ENCODE measurements around the gene CHST11.

Gene CHST11

DNA sequence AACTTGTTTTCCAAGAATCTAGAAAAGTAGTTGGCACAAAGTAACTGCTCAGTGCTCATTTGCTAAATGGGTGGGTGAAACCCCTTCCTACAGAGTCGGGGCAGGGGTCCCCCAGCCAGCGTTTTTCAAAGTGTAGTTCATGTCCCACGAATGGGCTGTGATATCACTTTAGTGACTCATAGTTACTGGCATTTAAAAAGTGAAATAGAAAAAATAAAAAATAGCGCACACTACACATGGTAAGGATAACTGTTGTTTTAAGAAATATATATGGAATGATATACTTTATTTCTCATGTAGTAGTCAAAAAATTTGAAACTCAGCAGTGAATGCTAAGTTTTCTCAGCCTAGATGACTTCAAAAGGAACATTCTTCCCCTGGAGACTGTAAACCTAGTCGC lies 250.4 kb downstream of the CHST11 start:
- no peak for DNase-seq

DNA sequence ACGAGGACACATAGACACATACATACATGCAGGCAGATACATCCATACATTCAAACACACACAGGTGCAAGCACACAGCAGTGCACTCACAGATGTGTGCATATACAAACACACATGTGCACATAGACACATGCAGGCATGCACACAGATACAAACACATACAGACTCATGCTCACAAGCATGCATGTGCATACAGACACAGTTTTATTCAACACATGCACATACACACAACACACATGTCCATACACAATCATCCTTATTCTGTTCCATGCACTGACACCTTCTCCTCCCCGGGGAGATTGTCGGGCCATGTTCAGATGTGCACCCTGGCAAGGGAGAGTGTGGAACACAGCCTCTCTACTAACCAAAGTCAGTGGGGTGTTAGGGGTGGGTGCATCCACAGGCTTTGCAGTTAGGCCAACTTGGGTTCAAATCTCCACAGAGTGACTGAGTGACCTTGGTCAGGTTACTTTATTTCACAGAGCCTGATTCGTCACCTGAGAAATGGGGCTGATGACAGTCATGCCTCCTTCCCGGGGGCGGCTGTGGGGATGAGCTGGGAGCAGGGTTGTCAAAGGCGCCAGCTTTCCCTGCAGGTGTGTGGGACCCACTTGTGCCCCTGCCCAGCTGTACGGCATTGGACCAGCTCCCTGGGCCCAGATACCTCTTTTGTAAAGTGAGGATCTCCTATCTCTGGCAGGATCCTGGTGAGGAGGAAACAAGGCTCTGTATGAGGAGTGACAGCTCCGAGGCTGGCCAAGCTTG lies 251.2 kb downstream of the CHST11 start:
- DNase-seq: no peak

DNA sequence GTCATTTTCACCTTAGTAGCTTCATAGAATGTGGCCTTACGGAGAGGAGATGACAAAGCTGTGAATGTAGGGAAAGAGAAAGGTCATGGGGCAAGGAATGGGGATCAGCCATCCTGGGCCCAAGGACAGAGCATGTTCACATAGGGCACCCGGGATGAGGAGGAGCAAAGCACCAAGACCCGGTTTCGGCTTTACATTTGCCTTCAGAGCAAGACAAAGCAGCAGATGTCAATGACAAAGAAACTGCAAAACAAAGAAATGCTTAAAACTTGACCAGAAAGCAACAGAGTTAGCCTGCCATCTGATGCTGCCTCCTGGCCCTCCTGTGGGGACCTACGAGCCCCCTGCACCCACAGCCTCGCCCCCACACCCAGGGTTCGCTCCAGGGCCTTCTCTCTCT lies 252.1 kb downstream of the CHST11 start:
- DNase-seq: no peak

DNA sequence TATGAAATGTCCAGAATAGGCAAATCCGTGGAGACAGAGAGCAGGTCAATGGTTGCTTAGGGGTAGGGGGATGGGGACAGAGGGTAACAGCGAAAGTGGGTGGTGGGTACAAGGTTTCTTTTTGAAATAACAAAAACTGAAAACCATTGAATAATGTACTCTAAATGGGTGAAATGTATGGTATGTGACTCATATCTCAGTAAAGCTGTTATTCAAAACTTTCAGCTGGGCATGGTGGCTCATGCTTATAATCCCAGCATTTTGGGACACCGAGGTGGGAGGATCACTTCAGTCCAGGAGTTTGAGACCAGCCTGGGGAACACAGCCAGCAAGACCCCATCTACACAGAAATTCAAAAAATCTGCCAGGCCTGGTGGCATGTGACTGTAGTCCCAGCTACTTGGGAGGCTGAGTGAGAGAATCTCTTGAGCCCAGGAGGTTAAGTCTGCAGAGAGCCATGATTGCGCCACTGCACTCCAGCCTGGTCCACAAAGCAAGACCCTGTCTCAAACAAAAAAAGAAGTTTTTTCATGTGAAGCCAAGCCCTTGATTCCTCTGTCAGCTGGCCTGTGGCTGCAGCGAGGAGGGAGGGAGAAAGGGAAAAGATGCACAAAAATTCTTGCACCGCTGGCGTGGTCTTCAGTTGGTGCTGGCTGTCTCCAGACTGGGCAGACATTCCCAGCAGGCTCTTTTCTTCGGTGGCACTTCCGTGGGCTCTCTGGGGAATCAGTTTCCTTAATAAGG lies 253.1 kb downstream of the CHST11 start:
- no peak for DNase-seq

DNA sequence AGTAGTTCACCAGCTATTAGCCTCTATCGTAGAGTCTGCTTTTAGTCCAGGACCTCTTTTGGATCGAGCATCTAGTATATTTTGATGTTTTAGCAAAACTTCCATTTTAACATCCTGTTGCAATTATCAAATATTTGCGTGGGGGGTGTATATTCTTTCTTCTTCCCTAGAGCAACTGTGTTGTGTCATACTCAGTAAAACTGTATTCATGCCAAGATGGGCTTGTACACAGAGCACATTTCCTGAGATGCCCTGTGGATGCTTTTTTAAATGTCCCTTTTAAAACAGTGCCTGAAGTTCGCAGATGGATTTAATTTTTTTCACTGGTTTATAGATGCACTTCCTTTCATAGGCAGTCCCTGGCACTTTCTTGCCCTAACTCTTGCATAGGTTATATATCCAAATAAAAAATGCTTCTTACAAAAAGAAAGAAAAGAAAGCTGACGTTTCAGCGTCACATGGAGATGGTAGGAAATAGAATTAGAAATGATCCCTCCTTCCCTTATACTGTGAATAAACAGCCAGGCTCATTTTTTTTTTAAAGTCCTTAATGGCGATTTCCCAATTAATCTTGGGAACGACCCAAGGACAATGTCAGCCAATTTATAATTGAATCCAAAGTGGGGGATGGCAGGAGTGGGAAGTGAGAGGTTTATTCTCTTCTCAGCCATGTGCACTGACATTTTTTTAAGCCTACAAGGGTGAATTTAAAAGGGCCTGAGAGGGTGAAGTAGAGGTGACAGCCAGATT lies 254.4 kb downstream of the CHST11 start:
- no peak for DNase-seq

DNA sequence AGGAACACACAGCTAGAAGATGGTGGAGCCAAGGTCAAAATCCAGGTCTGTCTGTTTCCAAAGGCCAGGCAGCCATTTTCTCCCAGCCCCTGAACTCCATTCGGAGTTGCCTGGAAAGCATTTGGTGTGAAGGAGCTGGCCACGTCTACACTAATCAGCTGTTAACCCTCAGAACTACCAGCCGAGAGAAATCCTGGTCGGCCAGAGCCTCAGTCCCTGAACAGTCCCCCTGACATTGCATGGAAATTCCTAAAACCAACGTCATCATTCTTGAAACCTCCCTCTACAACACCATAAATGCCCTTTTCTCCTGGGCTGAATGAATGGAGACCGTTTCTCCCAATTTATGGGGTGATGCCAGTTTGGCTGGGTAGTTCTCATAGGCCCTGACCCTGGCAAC lies 255.7 kb downstream of the CHST11 start:
- DNase-seq: no peak

DNA sequence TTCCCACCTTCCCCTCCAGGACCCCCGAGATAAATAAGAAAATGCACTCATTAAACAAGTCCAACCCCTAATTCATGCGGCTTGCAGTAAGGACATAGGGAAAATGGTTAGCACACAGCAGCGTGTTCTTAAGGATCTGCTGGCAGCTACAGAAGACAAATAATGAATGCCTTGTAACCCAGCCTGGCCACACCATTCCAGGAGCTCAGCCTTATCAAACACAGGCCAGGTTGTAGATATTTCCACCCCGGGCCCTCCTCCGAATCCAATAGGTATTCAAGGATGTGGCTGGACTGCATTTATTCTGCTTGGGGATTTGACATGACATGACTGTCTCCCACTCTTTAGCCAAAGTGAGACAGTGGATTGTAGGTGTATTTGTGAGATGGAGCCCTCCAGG lies 256.2 kb downstream of the CHST11 start:
- no peak for DNase-seq

DNA sequence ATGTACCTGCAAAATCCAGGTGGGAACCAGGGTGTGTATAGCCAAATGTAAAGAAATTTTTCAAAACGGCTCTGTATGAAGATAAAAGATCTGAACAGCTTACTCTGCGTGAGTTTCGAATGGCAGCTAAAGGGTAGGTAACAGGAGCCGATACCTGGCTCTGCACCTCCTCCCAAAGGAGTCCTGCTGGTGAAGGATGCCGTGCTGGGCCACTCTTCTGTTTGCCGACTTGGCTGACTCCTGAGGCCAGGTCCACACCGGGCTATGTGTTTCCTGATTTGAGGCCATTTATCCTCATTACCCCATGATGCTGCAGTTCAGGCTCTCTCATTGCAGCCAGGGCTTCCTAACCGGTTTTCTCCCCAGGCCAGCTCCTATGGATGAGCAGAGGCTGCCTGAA lies 256.7 kb downstream of the CHST11 start:
- DNase-seq: peak; percentile 48

DNA sequence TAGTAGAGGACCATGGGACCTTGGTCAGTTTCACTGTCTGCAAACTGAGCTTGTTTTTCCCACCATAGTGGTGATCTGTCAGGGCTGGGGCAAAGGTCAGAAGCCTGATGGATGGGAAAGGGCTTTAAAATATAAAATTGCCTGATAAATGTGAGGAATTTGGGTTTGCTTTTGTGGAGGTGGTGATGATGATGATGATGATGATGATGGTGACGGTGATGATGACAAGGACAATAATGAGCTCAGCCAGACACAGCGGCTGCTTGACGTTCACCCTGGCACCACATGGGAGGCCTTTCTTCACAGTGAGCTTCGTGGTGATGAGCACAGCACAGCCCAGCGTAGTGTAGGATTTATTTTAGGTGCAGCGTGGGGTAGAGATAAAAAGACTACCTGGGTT lies 257.6 kb downstream of the CHST11 start:
- DNase-seq: no peak

DNA sequence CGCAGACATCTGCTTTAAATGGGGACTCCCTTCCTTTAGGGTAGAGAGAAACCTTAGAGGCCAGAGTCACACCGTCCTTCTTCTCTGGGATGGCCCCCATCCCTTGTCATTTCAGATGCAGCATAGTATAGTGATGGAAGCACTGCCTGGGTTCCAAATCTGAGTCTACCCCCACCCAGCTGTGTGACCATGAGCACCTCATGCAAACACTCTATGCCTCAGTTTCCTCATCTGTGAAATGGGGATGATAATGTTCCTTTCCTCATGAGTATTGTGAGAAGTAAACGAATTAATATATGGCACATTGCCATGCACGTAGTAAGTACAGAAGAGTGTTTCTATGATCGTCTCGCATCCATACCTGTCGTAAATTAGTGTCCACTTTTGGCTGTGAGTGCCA lies 259.4 kb downstream of the CHST11 start:
- DNase-seq: no peak

DNA sequence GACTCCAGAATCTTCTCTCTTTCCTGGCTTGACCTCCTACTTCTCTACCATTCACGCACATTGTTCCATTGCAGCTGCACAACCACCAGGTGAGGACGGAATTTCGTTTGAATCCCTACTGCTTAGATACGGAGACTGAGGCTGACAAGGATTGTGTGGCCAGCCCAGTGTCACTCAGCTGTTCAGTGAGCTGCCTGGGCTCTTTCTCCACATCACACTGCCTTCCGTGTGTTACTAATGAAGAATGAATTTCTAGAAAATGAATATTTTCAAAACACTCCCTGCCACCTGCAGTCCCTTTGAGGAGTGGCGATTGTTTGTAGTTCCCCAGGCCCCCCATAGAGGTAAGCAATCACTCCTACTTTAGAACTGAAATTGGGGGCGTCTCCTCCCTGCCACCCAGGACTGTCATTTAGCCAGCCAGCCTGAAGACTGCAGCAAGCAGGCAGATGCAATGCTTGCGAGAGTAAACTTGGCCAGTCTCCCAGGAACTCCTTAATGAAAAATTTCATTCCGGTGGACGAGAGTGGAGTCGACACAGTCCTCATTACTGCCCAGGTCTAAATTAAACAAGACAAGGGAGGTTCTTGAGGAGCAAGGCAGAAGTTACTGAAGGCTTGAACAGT lies 261.7 kb downstream of the CHST11 start:
- DNase-seq: no peak

DNA sequence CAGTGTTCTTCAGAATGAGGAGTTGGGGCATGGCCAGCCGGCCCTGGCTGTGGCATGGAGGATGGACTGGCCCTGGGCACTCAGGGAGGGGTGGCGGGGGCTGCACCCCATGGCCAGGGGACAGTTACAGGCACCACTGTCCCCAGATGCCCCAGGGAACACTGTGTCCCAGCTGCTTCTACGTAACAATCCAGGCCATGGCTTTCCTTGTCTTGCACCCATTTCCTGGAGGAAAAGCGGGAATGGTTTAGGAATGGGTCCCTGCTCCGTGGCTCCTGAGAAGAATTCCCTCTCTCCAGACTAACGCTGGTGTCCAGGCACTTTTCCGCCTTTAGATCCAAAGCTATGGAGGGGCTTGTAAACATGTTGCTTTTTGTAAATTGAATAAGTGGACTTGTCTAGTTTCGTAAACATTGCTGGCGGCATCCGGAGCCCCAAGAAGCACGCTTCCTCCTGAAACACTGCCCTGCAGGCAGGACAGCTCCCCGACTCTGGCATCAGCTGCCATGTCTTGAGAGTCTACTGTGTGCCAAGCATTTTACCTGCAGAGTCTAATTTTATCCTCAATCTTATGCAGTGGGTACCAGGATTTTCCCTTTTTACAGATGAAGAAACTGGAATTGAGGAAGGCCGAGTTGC lies 263.1 kb downstream of the CHST11 start:
- DNase-seq: no peak

DNA sequence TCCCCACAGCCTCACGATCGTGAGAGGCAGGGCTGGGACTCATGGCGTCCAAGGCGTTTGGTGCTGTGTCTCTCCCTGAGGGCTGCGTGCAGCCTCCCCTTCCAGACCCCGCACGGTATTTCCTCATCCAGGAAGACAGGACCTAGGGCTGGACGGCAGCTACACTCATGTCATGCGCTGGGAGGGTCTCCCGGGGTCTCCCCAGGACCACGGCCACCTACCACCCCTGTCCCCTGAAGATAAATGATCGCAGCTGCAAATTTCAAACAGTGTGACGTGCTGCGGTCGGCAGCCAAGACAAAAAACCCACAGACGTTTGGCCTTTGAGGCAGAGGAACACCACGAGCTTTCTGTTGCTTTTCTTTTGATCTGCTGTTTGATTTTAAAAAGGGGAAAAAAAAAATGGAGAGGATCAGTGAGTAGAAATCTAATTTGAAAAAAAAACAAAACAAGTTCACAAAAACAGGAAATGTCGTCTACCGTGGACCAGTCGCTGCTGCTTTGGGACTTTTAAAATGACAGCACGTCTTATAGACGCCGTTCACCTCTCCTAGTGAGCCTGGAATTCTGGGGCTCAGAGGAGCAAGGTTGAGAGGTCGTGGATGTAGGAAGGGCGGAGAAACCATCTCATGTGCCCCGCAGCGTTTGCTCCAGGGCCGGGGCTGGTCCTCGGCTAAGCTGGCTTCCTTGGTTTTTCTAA lies 263.7 kb downstream of the CHST11 start:
- no peak for DNase-seq

DNA sequence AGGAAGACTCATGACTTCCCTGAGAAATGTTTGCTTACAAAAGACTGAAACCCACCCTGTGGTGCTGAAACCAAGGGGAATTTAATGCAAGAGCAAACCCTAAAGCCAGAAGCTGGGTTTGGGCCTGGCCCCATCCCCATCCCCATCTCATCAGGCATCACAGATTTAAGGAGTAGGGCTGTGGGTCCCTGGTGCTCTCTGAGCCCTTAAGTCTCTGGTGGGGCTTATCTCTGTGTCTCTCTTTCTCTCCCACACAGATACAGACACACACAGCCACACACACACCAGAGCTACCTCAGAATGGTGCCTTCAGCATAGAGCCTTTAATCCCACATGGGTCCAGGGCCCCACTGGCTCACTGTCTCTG lies 264.3 kb downstream of the CHST11 start:
- DNase-seq: no peak

DNA sequence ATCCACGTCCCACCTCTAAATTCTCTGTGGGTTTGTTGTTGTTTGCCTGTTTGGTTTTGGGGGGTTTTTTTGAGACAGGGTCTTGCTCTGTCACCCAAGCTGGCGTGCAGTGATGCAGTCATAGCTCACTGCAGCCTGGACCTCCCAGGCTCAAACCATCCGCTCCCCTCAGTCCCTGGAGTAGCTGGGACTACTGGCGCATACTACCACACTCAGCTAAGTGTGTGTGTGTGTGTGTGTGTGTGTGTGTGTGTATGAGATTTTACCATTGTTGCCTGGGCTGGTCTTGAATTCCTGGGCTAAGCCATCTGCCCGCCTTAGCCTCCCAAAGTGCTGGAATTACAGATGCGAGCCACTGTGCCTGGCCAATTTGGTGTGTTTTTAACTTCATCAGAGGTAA lies 265.2 kb downstream of the CHST11 start:
- DNase-seq: no peak

DNA sequence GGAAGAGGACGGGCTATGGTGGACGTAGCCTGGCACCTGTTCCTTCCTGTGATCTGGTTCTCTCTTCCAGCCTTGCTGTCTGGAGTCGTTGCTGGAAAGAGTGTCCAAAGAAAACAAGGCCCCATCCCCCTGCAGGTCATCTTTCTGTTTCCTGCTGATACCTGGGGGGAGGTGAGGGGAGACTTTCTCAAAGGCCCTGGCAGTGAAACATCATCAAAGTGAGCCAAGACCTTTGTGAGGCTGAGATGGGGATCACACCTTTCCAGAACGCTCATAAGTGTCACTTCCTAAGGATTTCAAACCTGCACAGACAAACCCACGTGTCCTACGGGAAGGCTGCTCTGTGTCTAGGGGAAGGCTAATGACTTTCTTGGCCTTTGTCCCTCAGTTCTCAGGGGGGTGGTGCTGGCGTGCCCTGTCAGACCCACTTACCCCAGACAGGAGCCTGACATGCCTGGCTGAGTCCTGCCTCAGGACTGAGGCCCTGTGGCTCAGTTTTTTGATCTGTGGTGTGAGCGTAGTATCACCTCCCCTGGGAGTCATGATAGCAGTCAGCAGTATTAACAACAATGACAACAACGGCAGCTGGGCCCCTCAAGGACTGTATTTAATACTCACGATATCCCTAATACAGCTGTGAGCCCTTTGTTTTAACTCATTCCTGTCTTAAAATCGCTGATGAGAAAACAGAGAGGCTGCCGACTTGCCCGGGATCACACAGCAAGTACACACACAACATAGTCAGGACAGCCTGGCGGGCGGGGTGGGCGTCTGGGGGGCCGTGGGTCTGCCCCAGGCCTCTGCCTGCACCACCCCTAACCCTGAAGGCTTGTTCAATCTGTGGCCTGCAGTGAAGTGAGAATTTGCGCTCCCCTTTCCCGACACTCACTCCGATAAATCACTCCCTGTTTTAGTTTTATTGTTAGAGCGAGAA lies 266.1 kb downstream of the CHST11 start:
- peak; percentile 41 for DNase-seq

DNA sequence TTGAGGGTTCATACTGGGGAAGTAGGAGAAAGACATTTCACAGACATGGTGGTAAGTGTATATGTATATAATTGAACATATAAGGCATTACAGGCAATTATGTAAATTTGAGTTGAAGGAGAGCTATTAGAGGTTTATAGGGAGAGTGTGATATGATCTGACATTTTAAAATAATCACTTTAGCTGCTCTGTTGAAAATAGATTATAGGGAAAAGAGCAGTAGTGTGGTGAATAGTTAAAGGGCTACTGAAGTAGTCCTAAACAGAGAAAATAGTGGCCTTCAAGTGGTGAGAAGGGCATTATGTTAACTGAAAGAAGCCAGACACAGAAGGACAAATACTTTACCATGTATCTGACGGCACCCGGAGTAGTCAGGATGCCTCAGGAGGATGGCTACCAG lies 267.1 kb downstream of the CHST11 start:
- no peak for DNase-seq

DNA sequence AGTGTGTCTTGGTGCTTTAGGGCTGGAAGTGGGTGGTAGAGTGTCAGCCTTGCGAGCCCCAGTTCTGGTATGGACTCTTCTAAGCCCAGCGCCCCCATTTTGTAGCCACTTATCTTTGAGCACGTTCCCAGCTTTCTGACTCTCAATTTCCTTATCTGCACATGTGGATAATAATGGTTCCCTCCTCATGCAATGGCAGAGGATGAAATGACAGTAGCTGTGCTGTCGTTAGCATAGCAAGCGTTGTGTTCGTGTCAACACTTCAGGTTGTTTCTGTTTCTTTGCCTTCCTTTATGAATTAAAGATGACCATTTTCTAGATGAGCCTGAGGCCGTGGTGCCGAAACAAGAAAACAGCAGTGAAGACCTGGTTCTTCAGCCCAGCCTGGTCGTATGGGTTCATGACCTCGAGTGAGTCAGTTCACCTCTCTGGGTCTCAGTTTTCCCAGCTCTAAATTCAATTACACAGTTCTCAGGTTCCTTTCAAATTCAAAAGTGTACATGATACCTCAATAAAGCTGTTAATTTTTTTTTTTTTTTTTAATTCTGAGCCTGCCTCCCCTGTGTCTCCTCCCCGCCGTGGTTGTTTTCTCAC lies 268.3 kb downstream of the CHST11 start:
- DNase-seq: no peak

DNA sequence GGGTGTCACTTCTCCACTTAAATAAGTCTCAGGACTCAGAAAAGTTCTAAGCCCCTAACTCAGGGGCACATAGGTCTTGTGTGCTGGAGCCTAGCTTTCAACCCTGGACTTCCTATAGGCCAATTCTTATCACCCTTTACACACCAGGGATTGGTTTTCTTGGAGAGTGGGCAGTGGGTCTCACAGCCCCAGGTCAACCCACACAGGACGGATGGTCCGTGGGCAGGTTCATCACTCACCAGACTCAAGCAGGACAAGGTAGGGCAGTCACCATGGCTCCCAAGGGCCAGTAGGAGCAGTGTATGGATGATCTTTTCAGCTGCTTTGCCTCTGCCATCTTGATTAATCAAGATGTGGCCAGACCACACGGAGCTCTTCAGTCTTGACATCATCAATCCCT lies 268.9 kb downstream of the CHST11 start:
- DNase-seq: no peak

DNA sequence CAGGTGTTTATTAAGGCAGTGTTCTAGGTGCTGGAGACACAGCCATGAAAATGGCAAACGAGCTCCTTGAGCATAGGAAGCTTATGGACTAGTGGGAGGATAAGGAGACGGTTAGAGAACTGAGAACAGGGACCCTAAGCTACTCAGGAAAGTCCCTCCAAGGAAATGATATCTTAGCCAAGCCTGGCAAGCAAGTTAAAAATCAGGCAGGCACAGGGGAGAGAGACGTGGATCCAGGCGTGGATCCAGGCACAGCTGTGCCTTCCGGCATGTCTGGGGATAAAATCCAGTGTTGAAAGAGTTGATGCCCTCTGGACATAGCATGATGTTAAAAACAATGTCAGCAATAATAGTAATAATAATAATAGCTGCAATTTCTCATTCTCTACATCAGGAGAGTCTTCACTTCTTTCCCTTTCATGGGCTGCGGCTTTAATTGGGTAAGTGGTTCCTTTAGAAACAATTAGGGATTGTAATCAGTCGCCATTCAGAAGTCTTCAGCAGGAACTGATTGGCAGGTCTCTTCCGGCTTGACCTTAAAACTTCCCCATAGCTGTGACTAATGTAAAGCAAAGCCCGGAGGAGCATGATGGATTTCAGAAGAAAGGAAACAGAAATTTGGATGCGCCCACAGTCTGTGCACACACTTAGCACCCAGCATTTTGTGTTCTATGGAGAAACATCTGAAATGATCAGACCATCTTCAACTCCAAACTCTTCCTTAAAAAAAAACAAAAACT lies 271.1 kb downstream of the CHST11 start:
- DNase-seq: no peak
